HUES6 (cell line): ENCODE measurements around the gene TMEM132D.

Experiments
- H3K27ac ChIP-seq: 2 replicates; pipeline ENCODE4 v1.7.0; 2013; ENCODE audit warnings: low read depth, mild to moderate bottlenecking, low read length, inconsistent platforms
- H3K27me3 ChIP-seq: 2 replicates; pipeline ENCODE4 v1.6.1; 2013; ENCODE audit warnings: low read length; ENCODE audit not compliant: control insufficient read depth, insufficient read depth
- H3K36me3 ChIP-seq: 2 replicates; pipeline ENCODE4 v1.6.1; 2013; ENCODE audit warnings: low read length; ENCODE audit not compliant: control insufficient read depth, insufficient read depth
- H3K4me1 ChIP-seq: 2 replicates; pipeline ENCODE4 v1.6.1; 2013; ENCODE audit warnings: low read length; ENCODE audit not compliant: control insufficient read depth, insufficient read depth
- H3K4me3 ChIP-seq: 2 replicates; pipeline ENCODE4 v1.5.1; 2013; ENCODE audit warnings: low read depth, low read length
- H3K9ac ChIP-seq: one replicate; pipeline ENCODE4 v1.6.1; 2013; ENCODE audit warnings: mild to moderate bottlenecking, low read length
- H3K9me3 ChIP-seq: 2 replicates; pipeline ENCODE4 v1.6.1; 2013; ENCODE audit warnings: low read depth, low read length; ENCODE audit not compliant: control insufficient read depth, insufficient read depth

The TMEM132D gene

DNA sequence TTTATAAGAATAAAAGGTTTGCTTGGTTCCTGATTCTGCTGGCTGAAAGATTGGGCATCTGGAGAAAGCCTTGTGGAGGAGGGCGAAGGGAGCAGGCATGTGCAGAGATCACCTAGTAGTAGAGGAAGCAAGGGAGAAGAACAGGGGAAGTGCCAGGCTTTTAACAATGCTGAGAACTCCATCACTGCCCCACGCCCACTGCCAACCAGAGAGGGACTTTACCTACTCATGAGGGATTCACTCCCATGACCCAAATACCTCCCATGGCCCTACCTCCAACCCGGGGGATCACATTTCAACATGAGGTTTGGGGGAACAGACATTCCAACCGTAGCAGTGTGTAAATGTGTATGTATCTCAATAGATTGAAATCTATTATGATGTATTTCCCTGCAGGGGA, 690.3 kb downstream of the TMEM132D start:
- Histone ChIP-seq H3K9me3 (peaks cover 3% of the 10 kb centered on the region), H3K27me3 (no peaks in the 10 kb centered on the region), H3K36me3 (no peaks in the 10 kb centered on the region), H3K4me1 (no peaks in the 10 kb centered on the region), H3K4me3 (no peak overlapping the region), H3K27ac (no peak overlapping the region), H3K9ac (no peak overlapping the region)

DNA sequence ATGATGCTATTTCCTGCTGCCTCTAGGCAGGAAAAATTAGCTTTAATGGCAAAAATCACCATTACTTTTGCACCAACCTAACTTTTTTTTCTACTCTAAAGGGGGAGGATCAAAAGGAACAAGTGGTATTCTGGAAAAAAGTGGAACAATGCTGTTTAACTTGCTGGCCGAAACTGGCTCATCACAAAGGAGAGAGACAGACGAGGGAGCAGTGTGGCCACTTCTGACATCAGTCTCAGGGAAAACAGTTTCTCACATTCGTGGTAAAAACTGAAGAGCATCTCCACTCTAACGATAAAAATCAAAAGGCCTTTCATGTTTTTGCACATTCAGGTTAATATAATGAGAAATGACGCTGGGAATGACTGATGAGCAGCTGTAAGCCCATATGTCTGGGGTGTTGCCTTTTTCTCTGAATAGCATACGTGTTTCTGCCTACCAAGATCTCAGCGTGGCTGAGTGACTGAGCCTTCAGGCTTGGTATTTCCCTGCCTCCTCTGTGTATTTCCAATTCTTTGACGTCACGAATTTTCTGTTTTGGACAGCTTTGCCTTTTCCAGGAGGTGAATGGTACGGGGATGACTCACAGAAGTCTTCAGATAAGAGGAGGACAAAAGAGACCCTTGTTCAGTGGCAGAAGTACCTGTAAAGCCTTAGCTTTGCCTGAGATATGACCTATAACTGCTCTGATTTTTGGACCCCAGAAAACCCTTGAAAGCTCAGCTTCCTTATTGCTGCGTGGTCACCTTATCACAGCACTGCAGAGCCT, 691.8 kb downstream of the TMEM132D start:
- peaks cover 2% of the 10 kb centered on the region; the same call in 1 of the 2 replicates for H3K9me3 ChIP-seq
- no peak overlapping the region for H3K4me3 ChIP-seq
- no peaks in the 10 kb centered on the region for H3K36me3 ChIP-seq
- no peak overlapping the region for H3K9ac ChIP-seq
- no peak overlapping the region for H3K27ac ChIP-seq
- no peaks in the 10 kb centered on the region for H3K4me1 ChIP-seq
- H3K27me3 ChIP-seq: no peaks in the 10 kb centered on the region

DNA sequence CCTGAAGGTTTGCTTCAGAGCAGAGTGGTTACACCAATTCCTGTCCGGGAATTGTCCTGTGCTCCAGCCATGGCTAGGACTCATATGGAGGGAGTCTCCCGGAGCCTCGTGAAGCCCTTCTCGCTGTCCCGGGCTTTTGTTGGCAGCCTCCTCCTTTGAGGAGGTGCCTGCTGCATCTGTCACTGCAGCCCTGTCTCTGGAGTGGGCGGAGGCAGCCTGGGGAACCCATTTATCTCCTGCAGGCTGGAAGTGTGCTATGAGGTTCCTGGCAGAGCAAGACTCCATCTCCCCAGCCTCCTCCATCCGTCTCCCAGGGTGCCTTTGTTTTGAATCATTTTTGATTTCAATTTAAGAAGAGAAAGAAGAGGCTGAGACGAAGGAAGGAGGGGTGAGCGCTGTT, 695.3 kb downstream of the TMEM132D start:
- Histone ChIP-seq H3K27ac (no peak overlapping the region), H3K27me3 (no peaks in the 10 kb centered on the region), H3K9me3 (no peaks in the 10 kb centered on the region), H3K36me3 (no peaks in the 10 kb centered on the region), H3K4me1 (no peaks in the 10 kb centered on the region; the same call in 1 of the 2 replicates), H3K9ac (no peak overlapping the region), H3K4me3 (no peak overlapping the region)

DNA sequence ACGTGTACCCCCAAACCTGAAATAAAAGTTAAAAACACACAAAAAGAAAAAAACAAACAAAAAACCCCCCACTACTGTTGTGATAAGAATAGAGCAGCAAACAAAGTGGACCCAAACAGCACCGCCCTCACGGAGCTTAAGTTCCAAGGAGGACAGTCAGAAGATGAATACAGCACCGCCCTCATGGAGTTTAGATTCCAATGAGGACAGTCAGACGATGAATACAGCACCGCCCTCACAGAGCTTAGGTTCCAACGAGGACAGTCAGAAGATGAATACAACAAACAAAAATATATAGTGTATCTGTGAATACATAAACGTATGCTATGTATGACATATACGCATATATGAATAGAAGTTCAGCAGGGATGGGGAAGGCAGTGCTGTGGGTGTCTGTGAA, 696.7 kb downstream of the TMEM132D start:
- Histone ChIP-seq H3K4me3 (no peak overlapping the region), H3K9ac (no peak overlapping the region), H3K4me1 (no peaks in the 10 kb centered on the region; the same call in 1 of the 2 replicates), H3K27me3 (no peaks in the 10 kb centered on the region), H3K36me3 (no peaks in the 10 kb centered on the region), H3K27ac (no peak overlapping the region), H3K9me3 (no peaks in the 10 kb centered on the region)

DNA sequence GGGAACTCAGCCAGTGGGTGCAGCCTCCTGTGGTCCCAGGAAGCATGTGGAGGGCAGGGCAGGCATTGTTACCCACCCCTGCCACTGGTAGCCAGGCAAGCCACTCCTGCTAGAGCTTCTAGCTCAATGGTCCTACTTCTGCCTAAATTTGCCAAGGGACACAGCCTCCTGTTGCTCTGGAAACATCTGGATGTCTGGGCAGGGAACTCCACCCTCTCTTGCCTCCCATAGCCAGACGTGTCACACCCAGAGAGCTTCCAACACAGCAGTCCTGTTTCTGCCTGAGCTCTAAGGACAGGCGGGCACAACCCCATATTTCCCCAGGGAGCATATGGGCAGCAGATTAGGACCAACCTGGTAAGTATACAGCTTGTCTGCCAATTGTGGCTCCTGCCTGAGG, 700.4 kb downstream of the TMEM132D start:
- peaks cover 6% of the 10 kb centered on the region; the same call in 1 of the 2 replicates for H3K9me3 ChIP-seq
- no peak overlapping the region for H3K9ac ChIP-seq
- H3K36me3 ChIP-seq: no peaks in the 10 kb centered on the region
- no peaks in the 10 kb centered on the region; the same call in 1 of the 2 replicates for H3K4me1 ChIP-seq
- H3K4me3 ChIP-seq: no peak overlapping the region
- no peaks in the 10 kb centered on the region for H3K27me3 ChIP-seq
- H3K27ac ChIP-seq: no peak overlapping the region

DNA sequence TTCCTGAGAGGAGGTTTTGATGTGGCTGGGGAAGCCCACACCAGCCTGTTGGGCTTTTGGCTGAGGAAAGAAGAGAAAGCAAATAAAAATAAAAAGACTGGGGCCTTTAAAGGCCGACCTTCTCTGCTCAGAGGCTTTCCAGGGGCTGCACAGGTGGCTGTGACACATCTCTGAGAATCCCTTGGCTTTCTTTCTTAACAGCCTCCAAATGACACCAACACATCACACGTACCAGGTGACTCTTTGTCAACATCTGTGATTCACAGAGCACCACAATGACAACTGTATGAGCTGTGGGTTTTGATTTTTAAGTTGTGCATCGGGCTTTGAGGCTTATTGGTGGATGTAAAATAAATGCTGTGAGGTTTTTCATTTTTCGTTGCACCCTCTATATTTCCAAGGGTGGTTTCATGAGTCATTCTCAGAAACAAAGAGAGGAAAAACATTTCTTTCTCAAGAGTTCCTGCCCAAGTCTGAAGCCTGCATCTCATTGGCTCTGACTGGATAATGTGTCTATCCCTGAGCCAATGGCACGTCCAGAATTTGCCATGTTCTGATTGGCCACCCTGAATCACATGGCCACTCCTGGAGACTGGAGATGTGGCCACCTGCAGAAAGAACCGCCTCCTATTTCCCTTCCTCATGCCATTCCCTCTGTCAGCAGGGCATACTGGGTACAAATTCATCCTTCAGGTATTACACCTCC, 701.6 kb downstream of the TMEM132D start:
- H3K9me3 ChIP-seq: peaks cover 6% of the 10 kb centered on the region; the same call in 1 of the 2 replicates
- no peaks in the 10 kb centered on the region for H3K27me3 ChIP-seq
- H3K9ac ChIP-seq: no peak overlapping the region
- H3K27ac ChIP-seq: no peak overlapping the region
- H3K4me1 ChIP-seq: no peaks in the 10 kb centered on the region; the same call in 1 of the 2 replicates
- H3K4me3 ChIP-seq: no peak overlapping the region
- no peaks in the 10 kb centered on the region for H3K36me3 ChIP-seq

DNA sequence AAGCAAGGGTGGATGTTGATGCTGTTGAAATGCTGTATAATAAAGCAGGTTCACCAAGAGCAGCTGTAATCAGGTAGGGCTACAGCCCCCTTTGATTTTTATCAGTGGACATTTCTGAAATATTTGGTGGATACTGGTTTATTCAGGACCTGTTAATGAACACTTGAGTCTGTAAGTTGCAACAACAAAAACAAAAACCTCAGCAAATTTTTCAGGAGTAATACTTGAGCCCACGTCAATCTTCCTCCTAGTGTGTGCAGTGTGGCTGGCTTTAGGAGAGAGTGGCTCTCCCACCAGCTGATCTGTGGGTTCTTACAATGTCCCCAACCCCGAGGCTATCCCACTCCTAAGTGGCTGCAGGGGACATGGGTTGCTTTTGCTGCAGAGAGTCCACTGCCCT, 702.8 kb downstream of the TMEM132D start:
- Histone ChIP-seq H3K9me3 (peaks cover 6% of the 10 kb centered on the region; the same call in 1 of the 2 replicates), H3K27ac (no peak overlapping the region), H3K4me3 (no peak overlapping the region), H3K27me3 (no peaks in the 10 kb centered on the region), H3K9ac (no peak overlapping the region), H3K36me3 (no peaks in the 10 kb centered on the region), H3K4me1 (no peaks in the 10 kb centered on the region; the same call in 1 of the 2 replicates)

DNA sequence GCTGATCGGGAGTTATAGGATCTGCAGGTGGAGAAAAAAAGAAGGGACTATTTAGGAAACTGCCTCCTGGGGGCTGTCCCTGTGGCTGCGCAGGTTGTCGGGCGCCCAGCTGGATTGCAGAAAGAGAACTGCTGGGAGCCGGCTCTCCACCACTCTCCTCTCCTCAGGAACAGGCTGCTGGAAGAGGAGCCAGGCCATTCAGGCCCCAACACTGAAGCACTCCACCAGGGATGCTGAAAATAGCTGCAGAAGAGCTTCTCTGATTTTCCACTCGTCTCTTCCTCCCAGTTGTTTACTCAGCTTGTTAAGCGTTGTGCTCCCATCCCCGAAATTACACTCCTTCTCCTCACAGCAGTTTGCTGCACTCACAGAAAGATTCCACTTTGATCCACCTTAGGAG, 703.2 kb downstream of the TMEM132D start:
- H3K27me3 ChIP-seq: no peaks in the 10 kb centered on the region
- H3K4me3 ChIP-seq: no peak overlapping the region
- no peak overlapping the region for H3K9ac ChIP-seq
- H3K4me1 ChIP-seq: no peaks in the 10 kb centered on the region; the same call in 1 of the 2 replicates
- peaks cover 6% of the 10 kb centered on the region; the same call in 1 of the 2 replicates for H3K9me3 ChIP-seq
- no peak overlapping the region for H3K27ac ChIP-seq
- no peaks in the 10 kb centered on the region for H3K36me3 ChIP-seq

DNA sequence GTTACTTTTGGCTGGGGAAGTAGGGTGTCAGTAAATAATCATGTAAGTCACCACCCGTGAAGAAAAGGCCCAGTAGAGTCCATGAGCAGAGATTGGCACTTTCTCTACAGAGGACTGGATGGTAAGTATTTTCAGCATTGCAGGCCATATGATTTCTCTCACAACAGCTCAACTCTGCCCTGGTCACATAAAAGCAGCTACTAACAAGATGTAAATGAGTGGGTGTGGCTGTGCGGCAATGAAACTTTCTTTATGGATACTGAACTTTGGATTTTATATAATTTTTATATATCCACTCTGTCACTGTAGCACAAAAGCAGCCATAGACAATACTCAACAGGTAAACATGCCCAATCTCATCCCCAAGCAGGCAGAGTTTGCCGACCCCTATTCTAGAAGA, 706.9 kb downstream of the TMEM132D start:
- Histone ChIP-seq H3K36me3 (no peaks in the 10 kb centered on the region), H3K9ac (no peak overlapping the region), H3K4me3 (no peak overlapping the region), H3K27ac (no peak overlapping the region), H3K27me3 (no peaks in the 10 kb centered on the region), H3K4me1 (no peaks in the 10 kb centered on the region), H3K9me3 (peaks cover 9% of the 10 kb centered on the region)

DNA sequence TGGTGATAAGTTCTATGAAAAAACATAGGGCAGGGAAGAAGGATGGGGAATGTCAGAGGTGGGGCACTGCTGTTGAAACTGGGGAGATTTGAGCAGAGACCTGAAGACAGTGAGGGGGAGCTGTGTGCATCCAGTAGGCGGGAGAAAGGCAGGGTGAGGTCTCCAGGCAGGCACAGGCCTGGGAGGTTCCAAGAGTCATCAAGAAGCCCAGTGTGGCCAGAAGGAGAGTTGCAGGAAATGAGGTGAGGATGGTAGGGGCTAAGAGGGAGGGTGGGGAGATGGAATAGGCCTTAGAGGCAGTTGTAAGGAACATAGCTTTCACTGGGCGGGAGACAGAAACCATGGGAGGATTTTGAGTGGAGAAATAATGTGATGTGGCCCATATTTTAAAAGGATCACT, 708.7 kb downstream of the TMEM132D start:
- no peak overlapping the region for H3K27ac ChIP-seq
- 0 out of 2 replicates have a peak, but pooled peaks cover 4% of the 10 kb centered on the region for H3K4me1 ChIP-seq
- no peaks in the 10 kb centered on the region for H3K27me3 ChIP-seq
- H3K36me3 ChIP-seq: no peaks in the 10 kb centered on the region
- peaks cover 9% of the 10 kb centered on the region for H3K9me3 ChIP-seq
- H3K9ac ChIP-seq: no peak overlapping the region
- no peak overlapping the region for H3K4me3 ChIP-seq

DNA sequence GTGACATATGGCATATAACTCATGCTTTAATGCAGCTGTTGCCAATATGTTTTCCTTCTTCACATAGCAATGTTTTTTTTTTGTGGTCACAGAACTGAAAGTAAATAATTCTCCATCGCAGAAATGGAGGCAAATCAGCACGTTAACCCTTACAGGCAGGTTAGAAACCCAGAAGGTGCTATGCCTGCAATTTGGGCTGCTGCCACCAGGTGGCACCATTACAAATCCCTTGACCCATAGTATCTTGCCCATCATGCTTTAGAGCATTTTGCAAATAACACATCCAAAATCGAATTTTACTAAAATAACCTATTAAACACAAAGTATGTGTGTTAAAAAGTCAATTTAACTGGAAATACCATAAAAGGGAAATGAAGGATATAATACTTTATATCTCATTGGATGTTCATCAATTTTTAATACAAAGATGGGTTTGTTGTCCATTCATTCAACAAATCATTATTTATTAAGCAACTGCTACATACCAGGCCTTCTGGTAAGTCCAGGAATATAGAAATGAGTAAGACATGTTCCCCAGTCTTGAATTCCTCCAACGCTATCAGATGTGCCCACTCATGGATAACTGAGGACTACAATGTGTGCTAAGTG, 710.5 kb downstream of the TMEM132D start:
- H3K27ac ChIP-seq: no peak overlapping the region

More for the DNA sequence above, 710.5 kb downstream of the TMEM132D start:
- Histone ChIP-seq H3K4me3 (no peak overlapping the region), H3K27me3 (no peaks in the 10 kb centered on the region), H3K9me3 (peaks cover 3% of the 10 kb centered on the region), H3K9ac (no peak overlapping the region), H3K36me3 (no peaks in the 10 kb centered on the region), H3K4me1 (0 out of 2 replicates have a peak, but pooled peaks cover 4% of the 10 kb centered on the region)
